GM21526 (cell line): ENCODE data around the gene NLK.
"Not testable (repeated sequence)": the region's sequence is repeated elsewhere in the genome, so short reads cannot be mapped to it uniquely, and the experiment has no call there.

Experiments
- ATAC-seq: cut with Tn5 transposase; IDR thresholded peaks from one replicate; pipeline ENCODE4 v1.9.1; 2021; ENCODE audit warnings: moderate library complexity; ENCODE audit not compliant: unreplicated experiment, low FRiP score

NLK gene

GRCh38 chr17:28187931-28188330 lies 145.5 kb downstream of the NLK start:
- ATAC-seq = no peak

GRCh38 chr17:28188841-28189263 lies 146.4 kb downstream of the NLK start:
- no peak for ATAC-seq

- ATAC-seq = no peak
Observed at GRCh38 chr17:28189667-28190066, 147.2 kb downstream of the NLK start.

- ATAC-seq = no peak
Observed at GRCh38 chr17:28191018-28191417, 148.5 kb downstream of the NLK start.

GRCh38 chr17:28193241-28193640 lies 150.8 kb downstream of the NLK start:
- no peak for ATAC-seq

GRCh38 chr17:28194382-28194781 lies 151.9 kb downstream of the NLK start:
- ATAC-seq = no peak

DNA sequence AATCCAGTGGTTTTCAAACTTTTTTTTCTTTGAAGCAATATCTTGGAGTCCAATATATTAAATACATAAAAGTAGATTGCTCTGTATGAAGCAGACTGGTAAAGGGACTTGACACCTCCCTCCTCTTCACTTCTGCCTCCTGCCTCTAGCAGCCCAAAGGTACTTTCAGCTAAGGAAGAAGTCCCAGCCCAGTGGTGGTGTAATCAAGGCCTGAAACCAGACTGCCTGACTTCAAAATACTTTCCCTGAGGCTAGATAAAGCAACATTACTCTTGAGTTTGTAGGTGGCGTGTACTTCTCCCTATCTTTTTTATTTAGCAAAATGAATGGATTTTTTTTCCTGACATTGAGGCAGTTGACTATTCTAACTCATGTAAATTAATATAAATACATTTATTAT lies 154.2 kb downstream of the NLK start:
- ATAC-seq = no peak

GRCh38 chr17:28199115-28199514 lies 156.6 kb downstream of the NLK start:
- ATAC-seq = no peak

GRCh38 chr17:28199728-28200127 lies 157.3 kb downstream of the NLK start:
- ATAC-seq = no peak

DNA sequence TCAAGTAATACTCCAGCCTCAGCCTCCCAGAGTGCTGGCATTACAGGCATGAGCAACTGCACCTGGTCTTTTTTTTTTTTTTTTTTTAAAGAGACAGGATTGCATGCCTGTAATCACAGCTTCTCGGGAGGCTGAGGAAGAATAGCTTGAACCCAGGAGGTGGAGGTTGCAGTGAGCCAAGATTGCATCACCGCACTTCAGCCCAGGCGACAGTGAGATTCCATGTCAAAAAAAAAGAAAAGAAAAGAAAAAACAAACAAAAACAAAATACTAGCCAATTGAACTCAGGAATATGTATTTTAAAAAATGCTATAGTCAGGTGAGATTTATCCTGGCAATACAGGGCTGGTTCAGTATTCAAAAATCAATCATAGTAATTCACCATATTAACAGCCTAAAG lies 158.8 kb downstream of the NLK start:
- ATAC-seq = no peak

GRCh38 chr17:28204244-28204643 lies 161.8 kb downstream of the NLK start:
- no peak for ATAC-seq

DNA sequence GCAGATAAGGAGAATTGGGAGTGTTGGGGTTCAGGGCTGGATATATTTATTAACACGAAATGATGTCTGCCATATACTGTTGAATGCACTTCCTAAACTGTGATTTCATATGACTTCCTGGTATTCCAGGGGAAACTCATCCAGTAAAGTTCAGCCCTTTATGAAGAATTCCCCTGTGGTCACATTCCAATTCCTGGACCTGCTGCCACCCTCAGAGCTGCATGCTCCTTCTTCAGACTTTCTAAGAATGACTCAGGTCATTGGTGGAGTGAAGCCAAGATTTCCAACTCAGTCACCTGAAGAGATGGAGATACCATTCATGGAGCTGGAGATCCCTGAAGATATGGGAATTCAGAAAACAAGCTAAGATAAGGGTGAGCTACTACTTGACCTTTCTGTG lies 162.3 kb downstream of the NLK start:
- no peak for ATAC-seq

DNA sequence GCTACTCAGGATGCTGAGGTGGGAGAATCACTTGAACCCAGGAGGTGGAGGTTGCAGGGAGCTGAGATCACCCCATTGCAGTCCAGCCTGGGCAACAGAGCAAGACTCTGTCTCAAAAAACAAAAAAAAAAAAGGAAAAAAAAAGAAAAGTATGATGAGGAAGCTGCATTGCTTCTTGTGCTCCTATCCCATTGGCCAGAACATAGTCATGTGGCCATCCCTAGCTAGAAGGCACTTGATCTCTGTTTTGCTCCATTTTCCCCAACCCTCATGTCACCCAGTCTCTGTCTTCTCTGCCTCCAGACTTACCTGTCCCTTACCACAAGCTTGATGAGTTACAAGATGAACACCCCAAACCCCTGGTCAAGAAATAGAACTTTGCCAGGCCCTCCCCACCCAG lies 163.8 kb downstream of the NLK start:
- ATAC-seq = no peak

DNA sequence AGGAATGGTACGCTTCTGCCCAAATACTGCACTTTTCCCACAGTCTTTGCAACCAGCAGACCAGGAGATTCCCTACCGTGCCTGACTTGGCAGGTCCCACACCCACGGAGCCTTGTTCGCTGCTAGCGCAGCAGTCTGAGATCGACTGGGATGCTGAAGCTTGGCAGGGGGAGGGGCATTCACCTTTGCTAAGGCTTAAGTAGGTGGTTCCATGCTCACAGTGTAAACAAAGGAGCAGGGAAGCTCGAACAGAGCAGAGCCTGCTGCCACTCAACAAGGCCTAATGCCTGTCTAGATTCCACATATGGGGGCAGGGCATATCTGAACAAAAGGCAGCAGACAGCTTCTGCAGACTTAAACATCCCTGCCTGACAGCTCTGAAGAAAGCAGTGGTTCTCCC lies 169.3 kb downstream of the NLK start:
- no peak for ATAC-seq

DNA sequence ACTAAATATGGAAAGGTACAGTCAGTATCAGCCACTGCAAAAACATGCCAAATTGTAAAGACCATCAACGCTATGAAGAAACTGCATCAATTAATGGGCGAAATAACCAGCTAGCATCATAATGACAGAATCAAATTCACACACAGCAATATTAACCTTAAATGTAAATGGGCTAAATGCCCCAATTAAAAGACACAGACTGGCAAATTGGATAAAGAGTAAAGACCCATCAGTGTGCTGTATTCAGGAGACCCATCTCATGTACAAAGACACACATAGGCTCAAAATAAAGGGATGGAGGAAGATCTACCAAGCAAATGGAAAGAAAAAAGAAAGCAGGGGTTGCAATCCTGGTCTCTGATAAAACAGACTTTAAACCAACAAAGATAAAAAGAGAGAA lies 171.1 kb downstream of the NLK start:
- not testable (repeated sequence) for ATAC-seq

GRCh38 chr17:28216052-28216451 lies 173.6 kb downstream of the NLK start:
- no peak for ATAC-seq

DNA sequence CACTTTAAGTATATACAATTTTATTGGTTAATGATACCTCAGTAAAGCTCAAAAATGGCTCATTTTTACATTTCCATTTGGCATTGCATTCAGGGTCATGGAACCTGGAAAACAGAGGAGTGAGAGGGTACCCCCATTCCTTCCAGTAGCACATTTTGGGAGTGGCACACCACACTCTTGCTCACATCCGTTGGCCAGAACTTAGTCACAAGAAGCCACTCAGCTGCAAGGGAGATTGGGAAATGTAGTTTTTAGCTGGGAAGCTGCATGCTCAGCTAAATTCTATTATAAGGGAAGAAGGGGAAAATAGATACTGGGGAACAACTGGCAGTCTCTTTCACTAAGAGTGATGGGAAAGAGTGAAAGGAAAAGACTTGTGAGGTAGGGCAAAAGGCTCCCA lies 174.1 kb downstream of the NLK start:
- no peak for ATAC-seq

DNA sequence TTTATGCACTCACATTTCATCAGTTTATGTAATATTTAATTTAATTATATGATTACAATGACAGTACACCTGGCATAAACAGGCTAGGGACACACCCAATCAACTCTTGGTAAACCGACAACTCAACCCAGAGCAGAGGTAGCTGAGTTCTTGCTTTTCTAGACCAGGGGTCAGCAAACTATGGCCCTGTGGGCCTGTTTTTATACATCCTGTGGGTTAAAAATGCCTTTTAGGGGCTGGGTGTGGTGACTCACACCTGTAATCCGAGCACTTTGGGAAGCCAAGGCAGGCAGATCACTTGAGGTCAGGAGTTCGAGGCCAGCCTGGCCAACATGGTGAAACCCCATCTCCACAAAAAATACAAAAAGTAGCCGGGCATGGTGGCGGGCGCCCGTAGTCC lies 177.3 kb downstream of the NLK start:
- no peak for ATAC-seq

DNA sequence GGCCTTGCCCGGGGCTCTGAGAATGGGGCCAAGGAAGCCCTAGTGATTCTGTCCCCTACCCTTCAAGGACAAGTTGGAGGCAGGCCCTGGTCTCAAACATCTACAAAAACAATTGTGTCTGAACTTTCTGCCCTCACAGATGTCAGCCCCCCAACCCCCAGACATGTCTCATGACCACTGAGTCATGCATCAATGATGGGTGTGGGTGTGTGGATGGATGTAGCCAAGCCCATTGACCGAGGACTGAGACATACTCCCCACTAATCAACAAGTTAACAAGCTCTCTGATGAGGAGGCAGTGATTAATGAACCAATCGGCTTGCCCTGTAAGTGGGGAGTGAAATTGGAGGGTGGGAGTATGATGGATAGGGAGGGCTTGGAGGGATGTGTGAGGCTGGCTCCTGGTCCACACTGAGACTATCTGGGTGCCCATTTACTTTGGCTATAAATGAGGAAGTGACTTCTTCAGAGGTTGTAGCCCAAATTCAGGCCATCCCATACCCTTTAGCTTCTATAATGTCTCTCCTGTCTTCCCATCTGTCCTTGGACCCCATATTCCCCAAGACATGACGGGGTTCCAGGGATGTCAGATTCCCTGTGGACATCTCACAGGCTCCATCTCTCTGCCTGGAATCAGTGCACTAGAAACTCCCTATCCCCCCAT lies 179.4 kb downstream of the NLK start:
- no peak for ATAC-seq

- ATAC-seq = no peak
Observed at GRCh38 chr17:28225271-28225670, 182.8 kb downstream of the NLK start.

GRCh38 chr17:28225867-28226266 lies 183.4 kb downstream of the NLK start:
- ATAC-seq = no peak

GRCh38 chr17:28226563-28227315 lies 184.3 kb downstream of the NLK start:
- ATAC-seq = no peak
